Liver (tissue), 9 donors: ENCODE data around the gene C22orf31. TPM values are rescaled to one million over a fixed set of nuclear protein-coding genes. Genes with fewer than 3 reads are reported as not detected.

Experiments used
- DNase-seq: peaks from one replicate; pipeline ENCODE4 v3.0.0-alpha.2; 2017; ENCODE audit warnings: low spot score
- H3K27ac ChIP-seq, 2 donors: one replicate each; pipeline ENCODE4 v1.7.0; 2013; ENCODE audit warnings: inconsistent platforms in 2 of 2, low read length in 2 of 2, control low read depth in 1 of 2, low read depth in 1 of 2, mild to moderate bottlenecking in 1 of 2
- H3K27me3 ChIP-seq, 4 donors: one replicate each; pipeline versions ENCODE4 v1.6.1 to v1.7.0; 2013; ENCODE audit warnings: low read length in 3 of 4, inconsistent platforms in 1 of 4, mild to moderate bottlenecking in 1 of 4, moderate library complexity in 1 of 4; ENCODE audit not compliant: control insufficient read depth in 4 of 4, insufficient read depth in 4 of 4
- H3K36me3 ChIP-seq, 4 donors: one replicate each; pipeline versions ENCODE4 v1.6.1 to v1.7.0; 2013; ENCODE audit warnings: low read length in 3 of 4, mild to moderate bottlenecking in 3 of 4, low read depth in 1 of 4, moderate library complexity in 1 of 4; ENCODE audit not compliant: control insufficient read depth in 4 of 4, insufficient read depth in 3 of 4
- H3K4me1 ChIP-seq, 4 donors: one replicate each; pipeline versions ENCODE4 v1.6.1 to v1.7.0; 2013; ENCODE audit warnings: low read length in 3 of 4, mild to moderate bottlenecking in 3 of 4, moderate library complexity in 1 of 4; ENCODE audit not compliant: control insufficient read depth in 4 of 4, insufficient read depth in 4 of 4
- H3K4me3 ChIP-seq, 3 donors: one replicate each; pipeline versions ENCODE4 v1.6.1 to v1.7.0; 2013; ENCODE audit warnings: low read length in 3 of 3, control low read depth in 1 of 3, low read depth in 1 of 3, mild to moderate bottlenecking in 1 of 3
- H3K9ac ChIP-seq, 2 donors: one replicate each; pipeline ENCODE4 v1.7.0; 2013; ENCODE audit warnings: low read length in 2 of 2, mild to moderate bottlenecking in 2 of 2, moderate library complexity in 2 of 2, control low read depth in 1 of 2, low read depth in 1 of 2
- H3K9me3 ChIP-seq, 4 donors: one replicate each; pipeline versions ENCODE4 v1.6.1 to v1.7.0; 2013; ENCODE audit warnings: low read length in 3 of 4; ENCODE audit not compliant: control insufficient read depth in 4 of 4
- GABPA ChIP-seq, 2 donors: IDR thresholded peaks in 1 of 2; conservative IDR thresholded peaks in 1 of 2; 2 replicates each; pipeline ENCODE4 v1.6.1; 2016; ENCODE audit warnings: antibody characterized with exemption in 2 of 2, mild to moderate bottlenecking in 1 of 2, moderate library complexity in 1 of 2
- HNF4A ChIP-seq, 2 donors: conservative IDR thresholded peaks; 2 replicates each; pipeline ENCODE4 v1.6.1; 2016; ENCODE audit warnings: antibody characterized with exemption in 2 of 2, mild to moderate bottlenecking in 2 of 2
- REST ChIP-seq: IDR thresholded peaks from 2 replicates; pipeline ENCODE4 v1.6.1; 2016; ENCODE audit warnings: antibody characterized with exemption, mild to moderate bottlenecking
- RXRA ChIP-seq, 2 donors: IDR thresholded peaks; 2 replicates each; pipeline ENCODE4 v1.6.1; 2017 to 2018; ENCODE audit warnings: antibody characterized with exemption in 2 of 2, mild to moderate bottlenecking in 1 of 2
- SP1 ChIP-seq: IDR thresholded peaks from 2 replicates; pipeline ENCODE4 v1.6.1; 2018; ENCODE audit warnings: antibody characterized with exemption, mild to moderate bottlenecking
- WGBS: extraction: QIAGEN DNeasy Blood & Tissue Kit; methylation state at CpG from one replicate; pipeline ENCODE4 v1.1.7; 2013; 5-methylcytosine and 5-hydroxymethylcytosine counted together
- polyA plus RNA-seq, 2 donors: library from polyadenylated mRNA; stranded (reverse) in 1 of 2; unstranded in 1 of 2; fragments of 200-250 nt in 1 of 2; fragments of >200 nt in 1 of 2; fragmentation: Nextera tagmentation in 1 of 2; extraction: Ambion mirVana in 1 of 2; gene quantifications; one replicate each; pipeline versions ENCODE4 v1.2.1 to v1.2.3, GENCODE V29; 2013 to 2015
- total RNA-seq, 2 donors: library from RNA; depleted of rRNA; stranded (reverse); fragments of >200 nt; gene quantifications; one replicate each; pipeline ENCODE4 v1.2.3, GENCODE V29; 2014
- donor health status: healthy.
- donor health status: healthy.
- donor health status: healthy.
- donor health status: healthy.
- donor health status: healthy.

Gene C22orf31
- total and polyA plus RNA-seq, 4 donors: 0.14 TPM; not detected in 3

GRCh38 chr22:29012101-29012433, 49.6 kb downstream of the C22orf31 start:
- Histone ChIP-seq H3K9me3 (no peaks in the 10 kb centered on the region), H3K9ac (no peak overlapping the region), H3K4me1 (peaks cover 7 to 40% (median 21%) of the 10 kb centered on the region in 4 donors), H3K36me3 (peaks cover 0 to 3% (median under 1%) of the 10 kb centered on the region in 4 donors), H3K4me3 (no peak overlapping the region), H3K27ac (no peak overlapping the region), H3K27me3 (no peaks in the 10 kb centered on the region)
- 75% methylated on average over 4 of the region's 4 CpGs for WGBS
- DNase-seq: no peak
- TF ChIP-seq GABPA (IDR thresholded peaks at IDR 0.05 in 1 of 2, conservative IDR thresholded peaks at IDR 0.05 in 1 of 2): no peak
- peak in 1 of 2 donors; percentile 9 for TF ChIP-seq HNF4A (conservative IDR thresholded peaks at IDR 0.05)

GRCh38 chr22:29011240-29012100, 50.2 kb downstream of the C22orf31 start:
- Histone ChIP-seq H3K36me3 (peaks cover 0 to 3% (median under 1%) of the 10 kb centered on the region in 4 donors), H3K9ac (no peak overlapping the region), H3K27ac (no peak overlapping the region), H3K27me3 (no peaks in the 10 kb centered on the region), H3K4me3 (no peak overlapping the region), H3K4me1 (peaks cover 3 to 34% (median 15%) of the 10 kb centered on the region in 4 donors), H3K9me3 (no peaks in the 10 kb centered on the region)
- no peak for TF ChIP-seq REST
- no peak for DNase-seq
- WGBS: 77% methylated on average over 14 of the region's 14 CpGs

- Histone ChIP-seq H3K4me1 (peaks cover 3 to 30% (median 18%) of the 10 kb centered on the region in 4 donors), H3K9me3 (no peaks in the 10 kb centered on the region), H3K36me3 (peaks cover 0 to 3% (median under 1%) of the 10 kb centered on the region in 4 donors), H3K27me3 (no peaks in the 10 kb centered on the region), H3K4me3 (no peak overlapping the region), H3K27ac (no peak overlapping the region), H3K9ac (no peak overlapping the region)
- no peak for TF ChIP-seq RXRA (IDR thresholded peaks at IDR 0.05)
- no peak for TF ChIP-seq HNF4A (conservative IDR thresholded peaks at IDR 0.05)
- peak; percentile 31 for TF ChIP-seq SP1
- DNase-seq: no peak
- WGBS: 91% methylated on average over 5 of the region's 5 CpGs
Observed at GRCh38 chr22:29009148-29009547, 52.5 kb downstream of the C22orf31 start.

Other genes with a start within 250 kb of the C22orf31 start
- 1 to 10 TPM; 5.0 to 5.9 TPM for gene ZNRF3, start 178.3 kb downstream of the C22orf31 start, total RNA-seq
- gene ZNRF3, start 178.3 kb downstream of the C22orf31 start, polyA plus RNA-seq: 1 to 10 TPM; 2.2 to 4.4 TPM
- 10 to 100 TPM in 1 of 2 donors, 1 to 10 TPM in 1; 5.4 to 22.6 TPM for gene KREMEN1, start 11.2 kb upstream of the C22orf31 start, total RNA-seq
- 1 to 10 TPM; 1.2 to 2.2 TPM for gene KREMEN1, start 11.2 kb upstream of the C22orf31 start, polyA plus RNA-seq
- 1 to 10 TPM; 1.8 to 8.9 TPM for gene EMID1, start 144.1 kb upstream of the C22orf31 start, total RNA-seq
- 1 to 10 TPM in 1 of 2 donors, under 1 TPM in 1; 0.89 to 2.4 TPM for gene EMID1, start 144.1 kb upstream of the C22orf31 start, polyA plus RNA-seq
- 10 to 100 TPM; 14.3 to 22.1 TPM for gene RHBDD3, start 206.2 kb upstream of the C22orf31 start, total RNA-seq
- gene RHBDD3, start 206.2 kb upstream of the C22orf31 start, polyA plus RNA-seq: 10 to 100 TPM; 14.5 to 26.5 TPM
- gene EWSR1, start 206.4 kb upstream of the C22orf31 start, total RNA-seq: 100 to 1,000 TPM in 1 of 2 donors, 10 to 100 TPM in 1; 81.0 to 134 TPM
- 10 to 100 TPM; 64.8 to 75.7 TPM for gene EWSR1, start 206.4 kb upstream of the C22orf31 start, polyA plus RNA-seq
- gene GAS2L1, start 244.8 kb upstream of the C22orf31 start, total RNA-seq: 10 to 100 TPM in 1 of 2 donors, 1 to 10 TPM in 1; 6.6 to 11.4 TPM
- 10 to 100 TPM in 1 of 2 donors, 1 to 10 TPM in 1; 4.0 to 11.2 TPM for gene GAS2L1, start 244.8 kb upstream of the C22orf31 start, polyA plus RNA-seq